ENCODE measurements around the gene FGD4. TPM values are rescaled to one million over a fixed set of nuclear protein-coding genes. Genes with fewer than 3 reads are reported as not detected.

FGD4 gene
- total RNA-seq, 1 experiment from 2014 or later: 54.3 TPM

GRCh38 chr12:32641287-32641901 lies 242.0 kb downstream of the FGD4 start:
- H2BK12ac ChIP-seq (ENCODE audit: insufficient read length, low read depth, low read length): no peak overlapping the region
- no peak overlapping the region for H3K4me2 ChIP-seq (ENCODE audit: insufficient read depth, insufficient read length, low read length)
- Mint-ChIP-seq H3K27ac (no peak overlapping the region; a peak in 1 of 7 replicates), H3K27me3 (ENCODE audit: low read depth) (no peaks in the 10 kb centered on the region), H3K36me3 (ENCODE audit: insufficient read depth in 1 of 3, low read depth in 3 of 3) (peaks cover 30 to 71% (median 59%) of the 10 kb centered on the region in 3 experiments; a peak in 6 of 7 replicates), H3K9me3 (no peaks in the 10 kb centered on the region), H3K4me3 (no peak overlapping the region), H3K4me1 (no peaks in the 10 kb centered on the region)
- no peaks in the 10 kb centered on the region for H4K20me1 ChIP-seq (ENCODE audit: control insufficient read depth, insufficient read depth, insufficient read length)
- no peak overlapping the region for H3K18ac ChIP-seq (ENCODE audit: insufficient read length, low read depth, low read length)
- no peaks in the 10 kb centered on the region for H3K27me3 ChIP-seq (ENCODE audit: insufficient read depth, low read length)
- no peak overlapping the region for H2BK5ac ChIP-seq (ENCODE audit: insufficient read length, low read length)
- H3K14ac ChIP-seq (ENCODE audit: insufficient read depth, low read length): no peak overlapping the region
- no peaks in the 10 kb centered on the region for H3K79me2 ChIP-seq (ENCODE audit: insufficient read depth, low read length)
- H2BK120ac ChIP-seq (ENCODE audit: low read depth, low read length, poor library complexity, severe bottlenecking): no peak overlapping the region
- no peaks in the 10 kb centered on the region for H3K23me2 ChIP-seq (ENCODE audit: insufficient read length, low read depth, low read length, poor library complexity, severe bottlenecking)
- H3K4me1 ChIP-seq (ENCODE audit: insufficient read depth, low read length): no peaks in the 10 kb centered on the region
- no peak overlapping the region for H3K9ac ChIP-seq (ENCODE audit: extremely low read depth, insufficient read length, low read length)
- H4K5ac ChIP-seq (ENCODE audit: insufficient read length, low read depth, low read length): no peak overlapping the region
- no peak overlapping the region for H2BK20ac ChIP-seq (ENCODE audit: low read depth, low read length, poor library complexity, severe bottlenecking)
- H3K4ac ChIP-seq (ENCODE audit: low read depth, low read length): no peak overlapping the region
- H3K27ac ChIP-seq (ENCODE audit: insufficient read length, low read depth, low read length): no peak overlapping the region
- no peaks in the 10 kb centered on the region for H3K79me1 ChIP-seq (ENCODE audit: insufficient read depth, low read depth, low read length, poor library complexity, severe bottlenecking)
- no peak overlapping the region for H2AFZ ChIP-seq (ENCODE audit: low read length)
- no peak overlapping the region for H3K23ac ChIP-seq (ENCODE audit: insufficient read length, low read depth, low read length)
- no peak overlapping the region for H2BK15ac ChIP-seq (ENCODE audit: low read depth, low read length)
- no peaks in the 10 kb centered on the region for H3K9me3 ChIP-seq (ENCODE audit: control insufficient read depth, low read depth, low read length)
- no peak overlapping the region for H4K91ac ChIP-seq (ENCODE audit: insufficient read length, low read depth, low read length)
- H3T11ph ChIP-seq (ENCODE audit: low read length): no peak overlapping the region
- no peak for DNase-seq
- 100% methylated on average over 1 of the region's 6 CpGs for WGBS (ENCODE audit: extremely low coverage, insufficient read length, low lambda C conversion rate)
- no peak overlapping the region for H2AK5ac ChIP-seq (ENCODE audit: insufficient read length, low read length)
- TF ChIP-seq, protein P1, sequence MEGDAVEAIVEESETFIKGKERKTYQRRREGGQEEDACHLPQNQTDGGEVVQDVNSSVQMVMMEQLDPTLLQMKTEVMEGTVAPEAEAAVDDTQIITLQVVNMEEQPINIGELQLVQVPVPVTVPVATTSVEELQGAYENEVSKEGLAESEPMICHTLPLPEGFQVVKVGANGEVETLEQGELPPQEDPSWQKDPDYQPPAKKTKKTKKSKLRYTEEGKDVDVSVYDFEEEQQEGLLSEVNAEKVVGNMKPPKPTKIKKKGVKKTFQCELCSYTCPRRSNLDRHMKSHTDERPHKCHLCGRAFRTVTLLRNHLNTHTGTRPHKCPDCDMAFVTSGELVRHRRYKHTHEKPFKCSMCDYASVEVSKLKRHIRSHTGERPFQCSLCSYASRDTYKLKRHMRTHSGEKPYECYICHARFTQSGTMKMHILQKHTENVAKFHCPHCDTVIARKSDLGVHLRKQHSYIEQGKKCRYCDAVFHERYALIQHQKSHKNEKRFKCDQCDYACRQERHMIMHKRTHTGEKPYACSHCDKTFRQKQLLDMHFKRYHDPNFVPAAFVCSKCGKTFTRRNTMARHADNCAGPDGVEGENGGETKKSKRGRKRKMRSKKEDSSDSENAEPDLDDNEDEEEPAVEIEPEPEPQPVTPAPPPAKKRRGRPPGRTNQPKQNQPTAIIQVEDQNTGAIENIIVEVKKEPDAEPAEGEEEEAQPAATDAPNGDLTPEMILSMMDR (conservative IDR thresholded peaks at IDR 0.05): no peak
- no peak overlapping the region for H3K56ac ChIP-seq (ENCODE audit: insufficient read length, low read depth, low read length)
- H4K8ac ChIP-seq (replicated peaks; ENCODE audit: insufficient read length, low read depth, low read length): no peak overlapping the region
